Epithelial cell of esophagus (primary cell): ENCODE data around the gene ATP5PO.
"Not testable (repeated sequence)": the region's sequence is repeated elsewhere in the genome, so short reads cannot be mapped to it uniquely, and the experiment has no call there.

ENCODE experiments used
- DNase-seq: peaks from one replicate; pipeline ENCODE4 v3.0.0; 2010; ENCODE audit warnings: low read depth
- H3K4me3 ChIP-seq: 2 replicates; pipeline ENCODE4 v1.5.1; 2011; ENCODE audit warnings: mild to moderate bottlenecking, low read length, control low read depth
- CTCF ChIP-seq: IDR thresholded peaks from 2 replicates; pipeline ENCODE4 v1.5.1; 2011; ENCODE audit warnings: low read depth, mild to moderate bottlenecking, low read length, control low read depth, inconsistent platforms; ENCODE audit not compliant: insufficient read depth; ENCODE audit errors: missing control alignments

The ATP5PO gene

GRCh38 chr21:33870768-33871167 lies 44.8 kb downstream of the ATP5PO start:
- TF ChIP-seq CTCF = no peak
- no peak overlapping the region for H3K4me3 ChIP-seq
- peak; percentile 16 for DNase-seq

- no peak for DNase-seq
- TF ChIP-seq CTCF = no peak
- no peak overlapping the region for H3K4me3 ChIP-seq
Measured at GRCh38 chr21:33869873-33870272, 45.7 kb downstream of the ATP5PO start.

DNA sequence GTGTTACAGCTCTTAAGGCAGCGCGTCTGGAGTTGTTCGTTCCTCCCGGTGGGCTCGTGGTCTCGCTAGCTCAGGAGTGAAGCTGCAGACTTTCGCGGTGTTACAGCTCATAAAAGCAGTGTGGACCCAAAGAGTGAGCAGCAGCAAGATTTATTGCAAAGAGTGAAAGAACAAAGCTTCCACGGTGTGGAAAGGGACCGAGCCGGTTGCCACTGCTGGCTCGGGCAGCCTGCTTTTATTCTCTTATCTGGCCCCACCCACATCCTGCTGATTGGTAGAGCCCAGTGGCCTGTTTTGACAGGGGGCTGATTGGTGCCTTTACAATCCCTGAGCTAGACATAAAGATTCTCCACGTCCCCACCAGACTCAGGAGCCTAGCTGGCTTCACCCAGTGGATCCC lies 47.7 kb downstream of the ATP5PO start:
- not testable (repeated sequence) for H3K4me3 ChIP-seq, DNase-seq

DNA sequence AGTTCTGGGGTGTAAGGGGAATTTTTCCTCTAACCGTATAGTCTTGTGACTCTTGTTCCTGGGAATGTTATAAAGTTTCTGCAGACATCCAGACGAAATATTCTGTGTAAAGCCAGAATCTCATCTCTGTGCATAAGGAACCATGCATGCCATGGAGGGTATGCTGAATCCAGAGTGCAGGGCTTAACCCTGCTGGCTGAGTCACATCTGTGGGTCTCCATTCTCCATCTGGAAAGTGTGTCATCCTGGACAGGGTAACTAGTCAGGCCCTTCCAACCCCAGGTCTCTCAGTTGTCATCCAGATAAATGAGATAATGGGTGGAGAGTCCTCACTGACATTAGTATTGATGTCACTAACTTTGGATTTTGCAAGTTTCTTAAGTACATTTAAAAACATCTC lies 48.8 kb downstream of the ATP5PO start:
- no peak for DNase-seq
- no peak overlapping the region for H3K4me3 ChIP-seq
- TF ChIP-seq CTCF = no peak

DNA sequence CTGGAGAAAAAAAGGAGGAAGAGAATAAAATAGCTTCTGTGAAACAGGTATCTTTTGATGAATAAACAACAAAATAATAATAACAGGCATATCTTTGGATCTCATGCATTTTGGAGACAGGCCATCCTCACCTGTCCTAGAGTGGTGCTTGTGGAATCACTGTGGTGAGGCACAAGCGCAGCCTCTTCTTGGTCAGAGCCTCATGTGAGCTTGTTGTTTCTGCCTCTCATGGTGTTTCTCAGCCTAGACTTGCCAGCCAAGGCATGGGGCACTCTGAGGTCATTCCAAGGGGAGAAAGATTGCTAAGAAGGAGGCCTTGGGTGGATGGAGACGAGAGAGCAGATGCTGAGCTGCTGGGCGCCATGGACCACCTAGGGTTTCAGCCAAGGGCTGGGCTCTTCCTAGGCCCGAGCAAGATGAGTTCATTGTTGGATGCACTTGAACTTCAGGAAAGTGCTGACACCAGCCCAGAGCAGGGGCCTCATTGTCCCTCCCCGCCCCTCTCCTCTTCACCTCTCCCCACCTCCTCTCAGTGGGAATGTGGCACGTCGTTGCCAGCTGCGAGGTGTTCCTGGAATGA lies 49.5 kb downstream of the ATP5PO start:
- no peak overlapping the region for H3K4me3 ChIP-seq
- DNase-seq = no peak
- TF ChIP-seq CTCF = no peak

- TF ChIP-seq CTCF = no peak
- no peak overlapping the region for H3K4me3 ChIP-seq
- no peak for DNase-seq
Measured at GRCh38 chr21:33865176-33865575, 50.4 kb downstream of the ATP5PO start.

GRCh38 chr21:33864150-33864549 lies 51.5 kb downstream of the ATP5PO start:
- no peak overlapping the region for H3K4me3 ChIP-seq
- no peak for TF ChIP-seq CTCF
- no peak for DNase-seq

GRCh38 chr21:33863191-33863590 lies 52.4 kb downstream of the ATP5PO start:
- H3K4me3 ChIP-seq, DNase-seq: not testable (repeated sequence)
